Measurements from ENCODE around the gene SETD3. TPM values are rescaled to one million over a fixed set of nuclear protein-coding genes. Genes with fewer than 3 reads are reported as not detected.

The SETD3 gene
- total RNA-seq, 1 donor from 2014 or later, result 52.9 TPM

- intact Hi-C loops (cut with micrococcal nuclease), result no loop called here
Measured at GRCh38 chr14:99461411-99462085, 19.1 kb downstream of the SETD3 start.

- intact Hi-C loops (cut with micrococcal nuclease), result no loop called here
Measured at GRCh38 chr14:99460793-99461192, 19.9 kb downstream of the SETD3 start.

GRCh38 chr14:99459481-99460100, 21.1 kb downstream of the SETD3 start:
- intact Hi-C loops (cut with micrococcal nuclease), result no loop called here

- intact Hi-C loops (cut with micrococcal nuclease), result no loop called here
Measured at GRCh38 chr14:99454246-99454645, 26.4 kb downstream of the SETD3 start.

- intact Hi-C loops (cut with micrococcal nuclease), result no loop called here
Measured at GRCh38 chr14:99452968-99453367, 27.7 kb downstream of the SETD3 start.

GRCh38 chr14:99451234-99451633, 29.4 kb downstream of the SETD3 start:
- intact Hi-C loops (cut with micrococcal nuclease), result no loop called here

GRCh38 chr14:99450266-99450665, 30.4 kb downstream of the SETD3 start:
- intact Hi-C loops (cut with micrococcal nuclease), result no loop called here

- intact Hi-C loops (cut with micrococcal nuclease), result no loop called here
Measured at GRCh38 chr14:99447739-99448138, 32.9 kb downstream of the SETD3 start.

GRCh38 chr14:99445931-99446330, 34.7 kb downstream of the SETD3 start:
- intact Hi-C loops (cut with micrococcal nuclease), result no loop called here

GRCh38 chr14:99441918-99442317, 38.7 kb downstream of the SETD3 start:
- intact Hi-C loops (cut with micrococcal nuclease), result no loop called here

- intact Hi-C loops (cut with micrococcal nuclease), result no loop called here
Measured at GRCh38 chr14:99441157-99441870, 39.3 kb downstream of the SETD3 start.

GRCh38 chr14:99440278-99440677, 40.4 kb downstream of the SETD3 start:
- intact Hi-C loops (cut with micrococcal nuclease), result no loop called here

- intact Hi-C loops (cut with micrococcal nuclease), result no loop called here
Measured at GRCh38 chr14:99437706-99438105, 43.0 kb downstream of the SETD3 start.

GRCh38 chr14:99436247-99437180, 44.1 kb downstream of the SETD3 start:
- intact Hi-C loops (cut with micrococcal nuclease), result no loop called here

GRCh38 chr14:99435327-99435726, 45.3 kb downstream of the SETD3 start:
- intact Hi-C loops (cut with micrococcal nuclease), result no loop called here

- intact Hi-C loops (cut with micrococcal nuclease), result no loop called here
Measured at GRCh38 chr14:99432485-99432884, 48.2 kb downstream of the SETD3 start.

- intact Hi-C loops (cut with micrococcal nuclease), result no loop called here
Measured at GRCh38 chr14:99431986-99432385, 48.7 kb downstream of the SETD3 start.

GRCh38 chr14:99430491-99430890, 50.2 kb downstream of the SETD3 start:
- intact Hi-C loops (cut with micrococcal nuclease), result no loop called here

- intact Hi-C loops (cut with micrococcal nuclease), result no loop called here
Measured at GRCh38 chr14:99427632-99428300, 52.9 kb downstream of the SETD3 start.

- intact Hi-C loops (cut with micrococcal nuclease), result no loop called here
Measured at GRCh38 chr14:99426813-99427346, 53.8 kb downstream of the SETD3 start.

- intact Hi-C loops (cut with micrococcal nuclease), result no loop called here
Measured at GRCh38 chr14:99426265-99426664, 54.4 kb downstream of the SETD3 start.
